Measurements from ENCODE around the gene PKD2. TPM values are rescaled to one million over a fixed set of nuclear protein-coding genes. Genes with fewer than 3 reads are reported as not detected.

Gene PKD2
- total RNA-seq, 1 experiment from 2014 or later: 38.4 TPM

Other genes starting within 250 kb of the PKD2 start
- not detected in 2 replicates for gene IBSP, start 208.1 kb upstream of the PKD2 start, total RNA-seq (2021)
- gene MEPE, start 174.7 kb upstream of the PKD2 start, total RNA-seq (2021): not detected in 2 replicates
- 13.2 and 15.5 TPM in 2 replicates for gene SPP1, start 31.9 kb upstream of the PKD2 start, total RNA-seq (2021)
- gene ABCG2, start 151.0 kb downstream of the PKD2 start, total RNA-seq (2021): 1.5 and 1.7 TPM in 2 replicates